Ramos (cell line): ENCODE measurements around the gene SFSWAP.

ENCODE experiments used
- in situ Hi-C: fragments of 300-500 bp; cut with MboI; formaldehyde crosslinking; loops from one replicate; pipeline ENCODE4 v1.14.3; 2022; ENCODE audit warnings: low sequenced_read_pairs; ENCODE audit not compliant: unreplicated experiment

Gene SFSWAP

DNA sequence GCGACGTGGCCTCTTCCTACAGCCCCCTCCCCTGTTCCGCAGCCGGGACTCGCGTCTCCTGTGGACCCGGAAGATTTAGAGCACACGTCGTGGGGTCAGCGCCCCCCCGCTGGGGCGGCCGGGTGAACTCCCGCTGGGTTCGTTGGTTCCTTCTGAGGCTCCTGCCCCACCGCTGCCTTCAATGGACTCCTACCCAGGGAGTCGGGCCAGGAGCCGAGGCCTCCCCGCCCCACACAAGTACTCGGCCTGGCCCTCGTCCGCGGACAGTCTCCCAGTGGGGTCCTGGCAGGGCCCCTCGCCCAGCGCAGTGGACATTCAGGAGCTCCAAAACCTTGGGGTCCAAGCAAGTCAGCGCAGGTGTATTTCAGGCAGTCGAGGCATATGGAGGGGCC is 118.5 kb downstream of the SFSWAP start:
- in situ Hi-C loops = no loop called here

DNA sequence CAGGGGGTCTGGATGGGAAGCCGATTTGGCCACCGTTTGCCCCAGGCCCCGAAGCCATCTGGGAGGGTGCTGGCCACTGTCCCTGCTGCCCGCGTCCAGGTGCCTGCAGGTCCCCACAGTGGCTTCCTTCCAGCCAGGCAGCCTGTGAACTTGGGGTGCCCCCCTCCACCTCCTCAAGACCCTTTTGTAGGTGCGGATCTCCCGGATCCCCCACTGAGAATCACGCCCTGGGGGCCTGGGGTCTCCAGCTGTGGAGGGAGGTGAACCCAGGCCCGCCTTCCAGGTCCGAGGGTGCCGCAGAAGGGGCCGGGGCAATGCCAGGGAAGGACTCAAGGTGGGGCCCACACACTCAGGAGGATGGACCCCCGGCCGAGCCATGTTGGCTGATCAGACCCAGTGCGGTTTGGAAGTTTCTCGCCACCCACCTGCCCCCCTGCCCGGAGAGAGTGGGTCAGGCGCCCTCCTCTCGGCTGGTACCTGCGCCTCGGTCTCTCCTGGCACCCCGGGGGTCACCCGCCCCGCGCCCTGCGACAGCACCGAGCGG is 119.0 kb downstream of the SFSWAP start:
- in situ Hi-C loops = no loop called here

DNA sequence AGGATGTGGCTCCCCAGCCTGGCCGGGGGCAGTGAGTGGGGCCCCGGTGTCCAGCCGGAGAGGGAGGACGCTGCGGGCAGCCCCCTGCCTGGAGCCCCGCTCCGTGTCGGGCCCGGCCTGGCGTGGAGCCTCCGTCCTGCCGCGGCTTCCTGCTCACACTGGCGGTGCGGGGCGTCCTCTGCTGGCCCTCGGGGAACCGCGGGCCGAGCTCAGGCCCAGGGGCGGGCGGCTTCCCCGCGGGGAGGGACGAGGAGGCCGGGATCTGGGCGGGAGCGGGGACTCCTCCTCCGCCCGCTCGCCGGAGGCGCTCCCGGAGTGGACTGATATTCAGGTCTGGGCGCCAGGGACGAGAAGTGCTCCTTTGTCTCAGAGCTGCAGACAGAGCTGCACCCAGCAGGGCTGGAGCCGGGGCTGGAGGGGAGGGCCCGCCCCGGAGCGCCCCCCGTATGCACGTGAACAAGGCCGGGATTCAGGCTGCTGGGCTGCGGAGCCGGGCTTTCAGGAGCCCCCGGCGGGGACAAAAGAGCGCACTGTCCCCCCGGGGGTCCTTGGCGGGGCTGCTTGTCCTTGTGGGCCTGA is 119.5 kb downstream of the SFSWAP start:
- in situ Hi-C loops = no loop called here

DNA sequence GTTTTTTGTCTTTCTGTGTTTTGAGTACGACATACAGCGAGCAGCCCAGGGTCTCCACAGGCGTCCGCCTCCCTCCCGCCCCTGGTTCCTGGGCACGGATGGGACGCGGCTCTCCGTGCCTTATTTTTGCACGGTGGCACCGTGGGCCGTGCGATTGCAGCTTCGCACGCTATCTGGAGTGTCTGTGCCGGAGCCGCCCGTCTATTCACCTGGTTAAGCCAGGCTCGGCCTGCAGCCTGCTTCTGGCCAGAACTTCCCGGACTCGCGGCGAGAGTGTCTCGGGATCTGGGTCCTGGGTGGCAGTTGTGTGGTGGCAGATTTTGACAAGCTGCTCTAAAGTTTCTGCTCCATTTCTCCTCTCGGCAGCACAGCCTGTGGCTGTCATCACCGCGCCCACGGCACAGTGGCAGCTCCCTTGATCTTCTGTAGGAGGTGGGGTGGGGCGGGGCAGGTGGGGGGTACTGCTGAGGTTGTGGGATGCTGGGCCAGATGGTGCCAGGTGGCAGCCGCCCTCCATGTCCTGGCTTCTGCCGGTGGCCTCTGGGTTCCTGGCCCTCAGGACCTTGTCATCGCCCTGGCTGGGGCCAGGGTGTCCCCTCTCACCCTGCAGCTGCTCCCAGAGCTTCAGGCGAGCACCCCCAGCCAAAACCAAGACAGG is 120.2 kb downstream of the SFSWAP start:
- in situ Hi-C loops = no loop called here

DNA sequence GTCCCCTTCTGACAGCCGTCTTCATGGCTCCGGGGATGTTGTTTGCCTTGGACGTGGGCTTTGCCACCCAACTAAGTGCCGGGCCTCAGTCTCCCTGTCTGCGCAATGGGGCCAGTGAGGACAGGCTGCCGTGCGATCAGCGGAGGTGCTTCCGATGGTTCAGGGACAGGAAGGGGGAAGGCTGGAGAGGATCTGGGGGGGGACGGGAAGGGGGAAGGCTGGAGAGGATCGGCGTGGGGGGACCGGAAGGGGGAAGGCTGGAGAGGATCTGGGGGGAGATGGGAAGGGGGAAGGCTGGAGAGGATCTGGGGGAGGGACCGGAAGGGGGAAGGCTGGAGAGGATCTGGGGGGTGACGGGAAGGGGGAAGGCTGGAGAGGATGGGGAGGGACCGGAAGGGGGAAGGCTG is 120.7 kb downstream of the SFSWAP start:
- in situ Hi-C loops = no loop called here

DNA sequence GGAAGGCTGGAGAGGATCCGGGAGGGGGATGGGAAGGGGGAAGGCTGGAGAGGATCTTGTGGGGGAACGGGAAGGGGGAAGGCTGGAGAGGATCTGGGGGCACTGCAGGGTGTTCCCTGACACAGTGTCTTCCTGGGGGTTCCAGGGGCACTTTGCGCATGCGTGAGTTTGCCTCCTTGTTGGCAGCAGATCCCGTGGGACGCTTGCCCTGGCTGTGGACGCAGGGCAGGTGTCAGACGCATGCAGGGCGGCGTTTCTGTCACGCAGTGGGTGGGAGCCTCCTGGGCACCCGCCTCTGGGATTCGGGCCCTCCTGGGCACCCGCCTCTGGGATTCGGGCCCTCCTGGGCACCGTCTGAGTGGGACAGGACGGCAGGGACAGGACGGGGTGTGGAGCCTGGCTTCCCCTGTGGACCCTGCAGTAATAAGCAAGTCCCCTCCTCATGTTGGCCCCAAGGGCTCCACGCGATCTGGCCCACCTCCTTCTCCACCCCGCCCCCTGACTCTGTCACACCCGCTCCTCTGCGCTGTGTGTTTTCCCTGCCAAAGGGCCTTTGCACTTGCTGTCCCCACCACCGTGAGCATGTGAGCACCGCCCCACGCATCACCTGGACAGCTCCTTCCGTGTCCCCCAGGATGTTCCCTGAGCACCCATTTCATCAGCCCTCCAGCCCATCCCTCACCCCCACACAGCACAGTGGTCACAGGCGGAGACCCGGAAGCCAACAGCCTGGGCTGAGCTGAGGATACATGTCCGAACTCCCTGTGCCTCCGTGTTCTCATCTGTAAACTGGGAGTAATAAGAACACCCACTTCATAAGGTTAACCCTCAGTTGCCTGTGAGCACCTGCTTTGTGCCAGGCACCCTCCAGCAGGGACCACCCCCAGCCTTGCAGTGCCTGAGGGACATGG is 121.7 kb downstream of the SFSWAP start:
- in situ Hi-C loops = no loop called here

DNA sequence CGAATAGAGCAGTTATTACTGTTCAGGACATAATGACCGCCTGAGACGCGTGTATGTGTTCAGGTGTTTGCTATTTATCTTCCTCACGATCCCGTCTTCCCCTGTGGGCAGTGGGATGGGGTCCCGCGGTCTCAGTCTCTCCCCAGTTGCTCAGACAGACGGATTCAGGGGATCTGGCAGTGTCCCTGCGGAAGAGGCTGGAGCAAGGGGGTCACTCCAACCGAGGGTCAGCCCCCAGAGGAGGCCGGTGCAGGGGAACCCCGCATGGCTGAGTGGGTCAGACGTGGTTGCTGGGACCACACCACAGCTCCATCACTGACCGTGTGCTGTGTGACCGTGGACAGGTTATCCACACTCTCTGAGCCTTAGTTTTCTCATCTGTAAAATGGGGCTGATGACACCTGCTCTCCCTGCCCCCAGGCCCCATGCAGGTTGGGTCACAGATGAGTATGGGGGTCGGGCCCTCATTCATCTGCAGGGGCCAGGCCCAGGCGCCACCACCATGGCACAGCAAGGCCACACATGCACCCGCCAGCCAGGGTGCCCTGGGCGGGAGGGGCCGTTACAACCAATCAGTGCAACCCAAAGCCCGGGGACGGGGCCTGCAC is 122.5 kb downstream of the SFSWAP start:
- in situ Hi-C loops = no loop called here

DNA sequence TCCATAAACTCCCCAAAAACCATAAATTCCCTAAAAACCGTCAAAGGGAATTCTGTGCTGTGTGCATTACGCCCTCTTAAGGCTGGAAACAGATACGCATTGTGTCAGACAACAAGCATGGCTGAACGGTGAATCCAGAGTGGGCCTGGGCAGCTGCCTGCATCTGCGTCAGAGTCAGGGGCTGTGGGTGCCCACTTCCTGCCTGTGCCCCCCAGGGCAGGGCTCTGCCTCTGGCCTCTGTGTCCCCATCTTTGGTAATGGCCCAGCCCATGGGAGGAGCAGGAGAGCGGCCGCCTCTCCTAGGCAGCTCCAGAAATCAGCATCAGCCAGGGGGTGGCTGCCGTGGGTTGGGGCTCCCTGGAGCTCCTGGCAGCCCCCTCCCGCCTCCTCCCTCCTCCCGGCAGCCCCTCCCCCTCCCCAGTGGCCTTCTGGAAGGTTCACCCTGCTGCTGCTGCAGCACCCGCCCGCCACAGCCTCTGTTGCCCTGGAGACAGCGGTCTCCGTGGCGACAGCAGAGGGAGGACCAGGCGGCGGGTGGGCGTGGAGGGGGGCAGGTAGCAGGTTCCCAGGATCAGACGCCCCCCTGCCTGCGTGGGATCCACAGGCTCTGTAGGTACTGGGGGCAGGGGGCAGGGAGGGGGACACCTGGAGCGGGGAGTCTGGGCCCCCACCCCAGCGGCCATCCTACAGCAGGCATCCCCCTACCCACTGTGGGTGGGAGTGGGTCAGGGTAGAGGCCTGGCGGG is 123.2 kb downstream of the SFSWAP start:
- in situ Hi-C loops = no loop called here

DNA sequence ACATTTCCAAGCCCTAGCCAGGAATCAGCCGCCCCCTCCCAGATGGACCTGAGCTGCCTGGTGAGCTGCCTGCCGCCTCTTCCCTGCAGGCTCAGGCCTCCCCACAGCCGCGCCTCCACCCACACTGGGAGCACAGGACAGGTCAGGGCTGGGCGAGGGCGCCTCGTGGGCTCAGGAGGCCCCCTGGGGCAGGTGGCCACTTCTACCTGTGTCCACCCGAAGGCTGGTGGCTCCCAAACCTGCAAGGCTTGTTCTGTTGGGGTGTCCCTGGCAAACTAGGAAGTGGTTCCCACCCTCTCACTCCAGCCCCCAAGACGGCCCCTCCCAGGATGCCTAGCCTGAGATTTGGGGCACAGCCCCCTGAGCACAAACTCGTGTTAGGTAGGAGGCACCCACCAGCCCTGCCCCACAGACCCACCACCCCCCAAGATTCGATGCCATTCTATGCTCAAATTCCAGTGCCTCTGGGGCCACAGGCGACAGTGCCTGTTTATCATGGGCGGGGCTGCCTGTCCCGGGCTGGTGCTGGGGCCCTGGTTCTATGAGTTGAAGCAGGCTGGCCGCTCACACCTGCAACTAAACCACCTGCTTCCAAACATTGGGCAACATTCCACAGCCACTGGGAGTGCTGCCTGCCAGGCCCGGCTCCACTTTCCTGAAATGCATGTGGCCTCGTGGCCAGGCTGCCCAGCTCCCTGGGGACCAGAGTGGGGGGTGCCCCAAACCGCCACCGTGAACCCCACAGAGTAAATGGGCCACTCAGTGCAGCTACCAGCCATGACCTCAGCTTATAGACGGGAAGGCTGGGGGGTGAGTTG is 124.1 kb downstream of the SFSWAP start:
- in situ Hi-C loops = no loop called here

DNA sequence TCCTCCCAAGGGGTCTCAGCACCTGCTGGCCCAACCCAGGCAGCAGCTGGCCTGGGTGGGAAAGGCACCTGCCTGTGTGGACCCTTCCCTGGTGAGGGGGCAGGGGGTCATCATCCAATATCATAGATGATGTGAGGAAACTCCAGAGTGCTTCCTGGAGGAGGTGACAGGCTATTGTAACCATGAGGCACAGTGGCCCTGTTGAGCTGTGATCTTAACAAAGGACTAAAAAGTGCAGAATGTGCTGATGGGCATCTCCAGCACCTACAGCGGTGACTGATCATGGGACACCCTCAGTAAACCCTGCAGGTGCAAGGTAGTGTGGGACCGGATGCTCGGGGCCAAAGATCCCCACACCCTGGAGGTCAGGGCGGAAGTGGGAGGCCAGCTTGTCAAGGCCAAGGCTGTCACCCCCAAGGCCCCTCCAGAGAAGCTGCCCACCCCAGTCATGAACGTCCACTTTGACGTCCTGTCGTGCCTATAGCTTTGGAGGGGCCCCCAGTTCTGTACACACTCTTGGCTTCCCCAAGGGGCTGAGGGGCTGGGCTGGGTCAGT is 124.8 kb downstream of the SFSWAP start:
- in situ Hi-C loops = no loop called here

DNA sequence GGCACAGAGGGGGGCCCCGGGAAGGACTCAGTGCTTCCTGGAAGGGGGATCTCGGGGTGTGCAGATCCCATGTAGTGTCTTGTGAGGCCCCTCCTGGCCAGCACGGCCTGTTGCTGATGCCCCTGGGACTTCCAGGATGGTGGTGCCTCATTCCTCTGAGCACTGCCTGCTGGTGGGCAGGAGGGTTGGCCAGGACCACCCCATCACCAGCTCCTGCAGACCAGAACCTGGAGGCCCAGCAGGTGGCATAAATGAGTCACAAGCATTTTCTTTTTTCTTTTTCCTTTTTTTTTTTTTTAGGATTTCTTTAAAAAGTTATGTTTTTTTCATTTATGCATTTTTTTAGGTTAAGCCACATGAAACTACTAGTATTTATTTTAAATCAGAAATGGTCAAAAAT is 125.3 kb downstream of the SFSWAP start:
- in situ Hi-C loops = no loop called here

DNA sequence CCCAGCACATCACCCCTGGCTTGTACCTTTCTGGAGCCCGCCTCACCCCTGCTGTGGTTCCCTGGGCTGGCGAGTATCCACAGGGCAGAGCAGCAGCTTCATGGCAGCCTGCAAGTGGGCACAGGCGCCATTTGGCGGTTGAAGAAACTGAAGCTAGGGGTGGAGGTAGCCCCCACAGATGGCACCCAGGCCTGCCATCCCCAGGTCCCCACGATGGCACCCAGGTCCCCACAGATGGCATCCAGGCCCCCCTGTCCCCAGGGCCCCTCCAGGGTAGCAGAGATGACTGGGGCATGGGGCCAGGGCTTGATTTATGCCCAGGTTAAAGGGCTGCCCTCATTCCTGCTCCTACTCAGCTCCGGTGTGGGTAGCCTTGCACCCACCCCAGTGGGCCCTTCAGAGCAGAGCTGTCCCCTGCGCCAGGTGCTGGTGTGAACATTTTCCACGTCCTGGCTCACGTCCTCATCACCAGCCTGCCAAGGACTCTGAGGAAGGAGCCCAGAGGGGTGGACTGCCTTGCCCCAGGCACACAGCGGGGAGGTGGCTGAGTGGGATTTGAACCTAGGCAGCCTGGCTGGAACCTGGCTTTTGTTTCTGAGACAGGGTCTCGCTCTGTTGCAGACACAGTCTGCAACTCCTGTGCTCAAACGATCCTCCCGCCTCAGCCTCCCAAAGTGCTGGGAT is 126.0 kb downstream of the SFSWAP start:
- in situ Hi-C loops = no loop called here

DNA sequence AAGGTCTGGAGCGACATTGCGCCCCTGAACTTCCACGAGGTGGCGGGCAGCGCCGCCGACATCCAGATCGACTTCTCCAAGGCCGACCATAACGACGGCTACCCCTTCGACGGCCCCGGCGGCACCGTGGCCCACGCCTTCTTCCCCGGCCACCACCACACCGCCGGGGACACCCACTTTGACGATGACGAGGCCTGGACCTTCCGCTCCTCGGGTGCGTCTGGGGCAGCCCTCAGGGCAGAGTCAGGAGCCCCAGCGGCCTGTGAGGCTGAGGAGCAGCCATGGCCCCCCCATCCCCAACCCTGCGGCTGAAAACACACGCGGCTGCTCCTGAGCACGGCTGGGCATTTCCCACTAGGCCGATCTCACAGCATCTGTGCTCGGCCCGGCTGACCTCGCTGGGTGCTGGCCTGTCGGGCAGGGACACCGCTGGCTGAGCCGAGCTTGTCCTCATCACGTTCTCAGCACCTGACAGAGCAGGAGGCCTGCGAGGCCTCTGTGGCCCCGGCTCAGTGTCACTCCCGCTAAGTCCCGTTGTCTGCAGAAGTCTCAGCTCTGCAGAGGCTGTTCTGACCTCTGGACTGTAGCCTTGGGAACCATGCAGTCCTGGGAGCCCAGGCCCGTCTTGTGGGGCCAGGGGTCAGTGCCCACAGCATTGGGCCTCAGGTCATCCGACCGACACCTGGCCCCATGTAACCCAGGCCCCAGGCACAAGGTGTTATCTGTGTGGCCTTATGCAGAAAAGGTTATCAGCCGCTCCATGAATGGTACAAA is 129.9 kb downstream of the SFSWAP start:
- in situ Hi-C loops = no loop called here

DNA sequence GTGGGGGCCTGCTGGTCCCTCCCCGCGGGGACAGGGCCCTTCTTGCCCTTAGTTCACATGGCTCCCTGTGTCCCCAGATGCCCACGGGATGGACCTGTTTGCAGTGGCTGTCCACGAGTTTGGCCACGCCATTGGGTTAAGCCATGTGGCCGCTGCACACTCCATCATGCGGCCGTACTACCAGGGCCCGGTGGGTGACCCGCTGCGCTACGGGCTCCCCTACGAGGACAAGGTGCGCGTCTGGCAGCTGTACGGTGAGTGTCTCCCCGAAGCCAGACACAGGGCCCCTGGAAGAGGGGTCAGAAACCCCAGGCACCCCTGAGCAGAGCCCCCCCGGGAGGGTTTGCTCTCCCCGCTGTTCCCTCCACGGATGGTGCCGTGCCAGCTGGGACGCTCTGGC is 130.7 kb downstream of the SFSWAP start:
- in situ Hi-C loops = no loop called here

DNA sequence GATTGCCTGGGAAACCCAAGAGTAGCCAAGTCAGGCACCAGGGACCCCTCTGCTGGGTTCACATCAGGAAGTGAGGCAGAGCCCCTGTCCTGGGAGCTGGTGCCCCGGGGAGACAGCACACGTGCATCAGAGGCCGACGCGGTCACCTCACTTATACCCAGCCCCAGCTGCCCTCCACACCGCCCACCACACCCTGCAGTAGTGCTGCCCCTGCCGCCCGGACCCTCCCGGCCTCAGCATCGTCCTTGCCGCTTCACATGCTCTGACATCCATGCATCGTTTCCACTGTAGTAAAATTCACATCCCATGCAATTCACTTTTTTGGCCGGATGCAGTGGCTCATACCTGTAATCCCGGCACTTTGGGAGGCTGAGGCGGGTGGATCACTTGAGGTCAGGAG is 131.3 kb downstream of the SFSWAP start:
- in situ Hi-C loops = no loop called here

DNA sequence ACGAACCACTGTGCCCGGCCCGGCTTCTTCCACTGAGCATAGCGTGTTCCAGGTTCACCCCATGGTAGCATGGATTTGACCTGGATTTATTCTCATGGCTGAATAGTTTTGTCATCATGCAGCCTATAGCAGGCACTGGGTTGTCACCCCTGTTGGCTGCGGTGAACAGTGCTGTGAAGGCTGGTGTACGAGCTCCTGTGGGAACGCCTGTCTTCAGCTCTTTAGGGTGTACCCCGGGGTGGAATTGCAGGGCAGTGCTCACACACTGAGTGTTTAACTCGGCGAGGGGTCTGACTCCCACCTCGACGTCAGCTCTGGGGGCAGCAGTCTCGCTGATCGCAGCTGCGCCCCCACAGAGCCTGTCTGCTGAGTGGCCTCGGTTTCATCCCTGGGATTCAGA is 132.6 kb downstream of the SFSWAP start:
- in situ Hi-C loops = no loop called here

DNA sequence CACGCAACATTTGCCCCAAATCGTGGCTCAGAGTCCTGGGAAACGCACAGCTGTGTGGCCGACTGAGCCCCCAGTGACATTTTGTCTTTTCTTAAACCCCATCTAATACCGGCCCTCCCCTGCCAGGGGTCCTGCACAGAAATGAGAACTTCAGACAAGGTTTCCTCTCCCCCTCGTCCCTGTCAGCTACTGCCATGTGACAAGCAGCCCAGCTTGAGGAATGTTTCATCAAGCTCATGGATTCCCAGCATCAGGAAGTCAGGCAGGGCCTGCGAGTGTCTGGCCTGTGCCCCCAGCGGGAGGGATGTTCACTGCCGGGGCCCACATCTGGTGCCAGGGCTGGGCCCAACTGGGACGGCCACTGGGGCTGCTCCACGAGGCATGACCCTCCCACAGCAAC is 133.2 kb downstream of the SFSWAP start:
- in situ Hi-C loops = no loop called here

DNA sequence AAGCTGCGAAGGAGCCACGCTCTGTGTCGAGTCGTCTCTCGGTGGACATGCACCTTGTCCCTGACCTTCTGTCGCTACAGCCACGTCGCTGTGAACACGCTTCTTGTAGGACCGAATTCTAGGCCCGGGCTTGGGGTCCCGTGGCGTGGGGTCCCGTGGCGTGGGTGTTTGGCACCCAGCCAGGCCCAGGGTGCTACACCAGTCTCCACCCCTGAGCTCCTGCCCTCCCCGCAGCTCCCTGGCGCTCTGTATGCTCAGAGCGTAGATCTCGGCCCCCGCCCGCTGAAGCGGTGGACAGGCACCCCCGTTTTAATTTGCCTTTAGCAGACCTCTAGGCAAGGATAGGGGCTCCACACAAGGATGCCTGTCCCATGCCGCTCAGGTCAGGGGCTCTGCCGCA is 133.8 kb downstream of the SFSWAP start:
- in situ Hi-C loops = no loop called here
